GM21786 (cell line): ENCODE data around the gene MAPK12.

Experiments used
- ATAC-seq: cut with Tn5 transposase; IDR thresholded peaks from one replicate; pipeline ENCODE4 v1.9.1; 2021; ENCODE audit not compliant: unreplicated experiment

MAPK12 gene

DNA sequence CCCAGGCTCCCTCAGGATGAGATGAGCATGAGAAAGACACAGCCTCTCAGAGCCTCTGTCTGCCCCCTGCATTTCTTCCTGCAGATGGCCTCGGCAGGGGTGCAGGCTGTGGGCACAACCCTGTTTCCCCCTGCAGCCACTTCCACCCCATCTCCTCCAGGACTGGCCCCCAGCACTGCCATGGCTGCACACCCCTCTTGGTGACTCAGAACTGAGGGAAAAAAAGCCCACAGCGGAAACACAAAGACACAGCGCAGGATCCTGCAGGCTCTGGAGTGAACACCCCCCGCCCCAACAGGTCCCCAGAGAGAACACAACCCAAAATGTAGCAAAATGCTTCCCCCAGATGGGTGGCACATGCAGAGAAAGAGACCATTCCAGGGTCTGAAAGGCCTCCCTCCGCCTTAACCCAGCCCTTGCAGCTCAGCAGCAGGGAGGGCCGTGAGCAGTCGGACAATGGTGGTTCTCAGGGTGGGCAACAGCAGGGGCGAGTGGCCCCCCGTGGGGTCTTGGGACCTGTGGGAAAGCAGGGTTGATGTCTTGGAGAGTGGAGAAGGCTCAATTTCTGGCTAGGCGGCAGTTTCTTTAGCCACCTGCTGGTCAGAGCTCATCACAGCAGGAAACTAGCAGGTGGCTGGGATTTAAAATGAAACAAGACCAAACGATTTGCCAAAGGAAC is 24.6 kb downstream of the MAPK12 start:
- no peak for ATAC-seq

DNA sequence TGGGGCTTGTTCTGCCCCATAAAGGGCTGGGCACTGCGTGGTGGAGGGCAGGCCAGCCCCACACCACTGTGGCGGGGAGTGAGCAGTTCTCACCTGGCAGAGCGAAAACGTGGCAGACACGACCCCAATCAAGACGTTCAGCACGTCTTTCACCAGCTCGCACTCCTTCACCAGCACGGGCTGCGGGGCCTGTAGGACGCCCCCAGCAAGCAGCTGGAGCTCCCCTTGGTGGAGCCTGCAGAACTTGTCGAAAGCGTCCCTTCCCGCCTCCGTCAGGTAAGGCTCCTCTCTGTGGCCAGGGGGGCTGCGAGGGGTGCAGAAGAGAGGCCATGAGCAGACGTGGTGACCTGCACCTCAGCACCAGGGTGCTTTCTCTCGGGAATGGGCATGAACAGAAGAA is 28.3 kb downstream of the MAPK12 start:
- ATAC-seq: no peak

DNA sequence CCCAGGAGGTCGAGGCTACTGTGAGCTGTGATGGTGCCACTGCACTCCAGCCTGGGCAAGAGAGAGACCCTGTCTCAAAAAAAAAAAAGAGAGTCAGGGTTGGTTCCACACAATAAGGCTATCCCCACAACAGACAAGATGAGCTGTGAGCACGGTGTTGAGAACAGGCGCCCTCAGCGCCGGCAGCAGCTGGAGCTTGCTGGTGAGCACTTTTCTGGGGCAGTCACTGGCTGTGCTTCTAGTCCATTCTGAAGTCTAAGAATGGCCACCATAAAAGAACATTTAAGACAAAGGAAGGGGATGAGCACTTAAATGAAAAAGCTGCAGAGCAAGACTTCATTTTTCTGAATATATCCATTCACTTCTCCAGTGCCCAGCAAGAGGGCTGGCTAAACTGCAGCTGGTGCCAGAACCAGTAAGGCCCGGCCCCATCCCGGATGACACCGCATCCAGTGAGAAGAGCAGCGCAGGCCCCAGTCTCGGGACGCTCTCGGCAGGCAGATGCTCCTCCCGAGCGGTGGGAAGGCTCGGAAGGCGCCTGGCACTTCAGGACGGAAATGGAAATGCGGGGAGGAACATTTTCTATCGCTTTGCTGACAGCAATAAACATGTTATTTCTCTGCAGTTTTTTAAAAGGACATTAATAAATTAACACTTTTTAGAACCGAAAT is 28.9 kb downstream of the MAPK12 start:
- no peak for ATAC-seq

DNA sequence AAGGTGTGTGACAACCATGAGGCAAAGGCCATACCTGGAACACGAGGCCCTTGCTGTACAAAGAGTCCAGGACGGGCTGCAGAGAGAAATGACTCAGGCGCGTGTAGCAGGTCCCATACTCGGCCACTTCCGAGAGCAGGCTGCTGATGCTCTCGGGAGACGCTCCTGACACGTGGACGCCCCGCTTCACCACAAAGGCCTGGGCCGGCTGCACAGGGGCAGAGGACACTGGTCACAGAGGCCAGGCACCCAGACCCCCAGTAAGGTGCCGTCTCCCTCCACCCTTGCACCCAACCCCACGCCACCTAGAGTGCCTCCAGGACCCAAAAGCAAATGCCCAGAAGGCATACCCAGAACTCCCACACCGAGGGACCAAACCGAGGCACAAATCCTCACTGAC is 32.1 kb downstream of the MAPK12 start:
- ATAC-seq: no peak

DNA sequence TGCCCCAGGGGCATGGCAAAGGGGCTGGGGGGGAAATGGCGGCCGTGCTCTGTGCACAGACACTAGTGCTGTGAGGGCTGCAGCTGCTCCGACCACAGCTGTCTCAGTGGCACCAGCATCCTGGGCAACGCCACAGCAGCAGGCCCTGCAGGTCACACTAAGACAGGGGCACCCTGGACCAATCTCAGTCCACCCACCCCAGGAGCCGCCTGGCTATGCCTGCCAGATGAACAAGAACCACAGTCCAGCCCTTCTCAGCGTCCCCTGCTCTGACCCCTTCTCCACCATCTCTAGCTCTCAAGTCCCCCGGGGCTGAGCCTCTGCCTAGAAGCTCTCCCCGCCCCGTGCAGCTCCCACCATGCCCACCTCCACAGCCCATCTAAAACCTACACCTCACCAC is 33.1 kb downstream of the MAPK12 start:
- no peak for ATAC-seq

DNA sequence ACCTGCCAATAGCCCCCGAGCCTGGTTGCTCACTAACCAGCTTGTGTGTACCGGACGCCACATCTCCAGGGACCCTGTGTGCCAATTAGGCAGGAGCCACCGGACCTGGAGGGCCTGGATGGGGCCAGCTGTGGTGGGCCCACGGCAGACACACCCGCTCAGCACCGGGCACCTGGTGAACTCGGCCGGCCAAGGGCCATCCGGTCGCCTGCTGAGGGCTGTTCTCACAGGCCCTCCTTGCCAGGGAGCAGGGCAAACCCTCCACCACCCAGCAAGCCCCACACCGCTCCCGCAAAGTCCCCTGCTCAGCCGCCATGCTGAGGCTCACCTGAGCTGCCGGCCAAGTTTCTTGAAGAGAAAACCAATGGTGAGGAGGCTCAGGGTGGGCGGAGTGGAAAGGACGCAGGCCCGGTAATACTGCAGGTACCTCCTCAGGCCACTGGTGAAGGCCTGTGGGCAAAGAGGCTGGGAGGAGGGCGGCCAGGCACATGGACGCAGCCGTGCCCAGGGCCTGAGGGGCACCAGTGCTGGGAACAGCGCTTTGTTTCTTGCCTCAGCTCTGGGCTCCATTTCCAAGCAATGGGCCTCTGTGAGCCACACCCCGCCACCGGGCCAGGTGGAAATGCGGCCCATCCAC is 33.8 kb downstream of the MAPK12 start:
- no peak for ATAC-seq

DNA sequence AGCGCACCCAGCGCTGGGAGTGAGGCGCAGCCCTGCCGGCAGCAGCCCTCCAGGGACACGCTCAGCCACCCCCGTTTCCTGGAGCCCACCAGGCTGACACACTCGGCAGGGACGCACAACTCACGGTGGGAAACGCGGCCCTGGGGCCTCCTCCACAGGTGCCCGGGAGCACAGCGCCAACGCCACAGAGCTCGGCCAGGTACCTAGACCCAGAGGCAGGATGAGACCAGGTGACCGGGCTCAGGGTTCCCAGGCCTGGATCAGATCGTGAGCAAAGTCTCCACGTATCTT is 34.7 kb downstream of the MAPK12 start:
- ATAC-seq: no peak

DNA sequence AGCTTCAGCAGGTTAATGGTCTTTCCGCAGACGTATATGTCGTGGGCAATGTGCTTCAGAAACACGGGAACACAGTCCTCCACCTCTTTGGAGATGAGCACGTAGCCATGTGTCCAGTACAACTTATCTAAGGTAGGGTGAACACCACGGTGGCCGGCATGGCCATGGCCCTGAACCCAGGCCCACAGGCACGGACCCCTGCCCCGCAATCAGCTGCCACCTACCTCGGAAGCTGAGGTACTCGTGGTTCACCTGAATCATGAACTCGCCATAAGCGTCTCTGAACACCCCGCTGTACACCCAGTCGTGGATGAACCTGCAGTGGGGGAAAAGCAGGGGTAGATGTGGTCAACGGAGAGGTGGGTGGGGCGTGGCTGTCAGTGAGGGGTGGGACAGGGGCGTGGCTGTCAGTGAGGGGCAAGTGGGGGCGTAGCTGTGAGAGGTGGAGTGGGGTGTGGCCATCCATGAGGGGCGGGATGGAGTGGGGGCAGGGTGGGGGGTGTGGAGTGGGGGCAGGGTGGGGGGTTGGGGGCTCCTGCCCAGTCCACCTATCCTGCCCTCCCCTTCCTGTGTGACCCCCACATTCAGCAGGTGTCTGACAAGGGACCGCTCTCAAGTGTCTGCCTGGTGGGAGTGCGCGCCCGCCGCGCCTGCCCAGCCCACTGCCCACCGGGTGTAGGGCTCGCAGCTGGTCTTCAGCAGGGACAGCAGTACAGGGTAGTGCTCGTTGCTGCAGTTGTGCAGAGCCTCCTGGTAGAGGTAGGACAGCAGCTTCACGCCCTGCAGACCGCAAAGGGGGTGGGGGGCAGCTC is 35.2 kb downstream of the MAPK12 start:
- ATAC-seq: no peak

DNA sequence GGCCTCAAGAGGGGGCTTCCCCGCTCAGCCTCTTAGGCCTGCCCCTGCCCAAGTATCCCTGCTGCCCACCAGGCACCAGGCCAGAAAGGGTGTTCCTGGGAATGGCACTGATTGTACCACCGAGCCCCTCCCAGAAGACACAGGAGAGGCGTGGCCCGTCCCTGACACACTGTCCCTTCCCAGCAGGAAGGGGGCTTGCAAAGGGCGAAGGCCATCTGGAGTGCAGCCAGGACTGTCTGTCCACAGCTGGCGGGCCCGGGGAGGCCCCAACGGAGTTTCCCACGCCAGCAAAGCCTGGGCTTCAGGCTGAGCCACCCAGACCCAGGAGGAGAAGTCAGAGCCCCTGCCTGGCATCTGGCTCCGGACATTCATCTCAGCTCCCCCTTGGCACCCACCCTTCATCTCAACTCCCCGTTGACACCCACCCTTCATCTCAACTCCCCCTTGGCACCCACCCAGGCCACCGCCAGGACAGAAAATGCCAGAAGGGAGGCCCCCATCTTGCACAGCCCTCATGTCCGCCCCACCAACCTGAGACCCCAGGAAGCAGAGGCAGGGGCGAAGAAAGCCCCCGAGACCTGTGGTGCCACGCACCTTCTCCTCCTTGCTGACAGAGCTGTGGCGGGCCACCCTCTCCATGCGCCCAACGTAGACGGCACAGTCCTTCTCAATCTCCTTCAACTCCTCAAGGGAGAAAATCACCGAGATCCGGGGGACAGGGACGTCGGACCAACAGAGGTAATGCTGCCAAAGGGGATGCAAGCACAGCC is 36.1 kb downstream of the MAPK12 start:
- no peak for ATAC-seq

DNA sequence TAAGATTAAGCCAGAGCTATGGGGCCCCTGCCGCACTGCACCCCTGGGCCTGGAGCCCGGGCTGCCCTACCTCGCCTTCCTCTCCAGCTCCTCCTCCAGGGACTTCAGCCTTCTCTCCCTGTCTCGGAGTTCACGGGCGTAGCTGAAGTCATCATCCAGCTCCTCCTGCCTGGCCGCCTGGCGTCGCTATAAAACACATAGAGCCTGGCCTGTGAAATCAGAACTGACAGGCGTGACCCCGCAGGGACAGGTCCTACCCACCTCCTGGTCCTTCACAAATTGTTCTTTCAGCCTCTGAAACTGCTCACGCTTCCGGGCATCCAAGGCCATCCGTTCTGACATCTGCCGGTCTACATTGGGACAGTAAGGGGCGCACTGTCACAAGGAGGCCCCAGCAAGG is 37.4 kb downstream of the MAPK12 start:
- no peak for ATAC-seq

DNA sequence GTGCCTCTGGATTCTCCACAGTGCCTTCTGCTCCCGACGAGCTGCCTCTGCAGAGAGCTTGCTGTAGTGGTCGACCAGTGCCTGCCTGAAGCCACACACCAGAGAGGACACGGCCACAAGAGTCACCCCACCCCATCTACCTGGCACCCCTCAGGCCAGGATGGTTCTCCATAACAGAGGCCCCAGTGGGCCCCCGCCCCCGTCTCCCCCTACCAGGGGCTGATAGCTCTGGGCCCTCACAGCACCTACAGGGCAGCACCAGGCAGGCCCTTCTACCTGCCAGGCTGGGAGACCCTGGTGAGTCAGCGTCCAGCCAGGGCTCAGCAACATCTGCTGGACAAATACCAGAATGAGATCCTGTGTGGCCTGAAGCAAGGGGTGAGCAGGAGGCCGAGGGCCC is 39.0 kb downstream of the MAPK12 start:
- ATAC-seq: no peak

DNA sequence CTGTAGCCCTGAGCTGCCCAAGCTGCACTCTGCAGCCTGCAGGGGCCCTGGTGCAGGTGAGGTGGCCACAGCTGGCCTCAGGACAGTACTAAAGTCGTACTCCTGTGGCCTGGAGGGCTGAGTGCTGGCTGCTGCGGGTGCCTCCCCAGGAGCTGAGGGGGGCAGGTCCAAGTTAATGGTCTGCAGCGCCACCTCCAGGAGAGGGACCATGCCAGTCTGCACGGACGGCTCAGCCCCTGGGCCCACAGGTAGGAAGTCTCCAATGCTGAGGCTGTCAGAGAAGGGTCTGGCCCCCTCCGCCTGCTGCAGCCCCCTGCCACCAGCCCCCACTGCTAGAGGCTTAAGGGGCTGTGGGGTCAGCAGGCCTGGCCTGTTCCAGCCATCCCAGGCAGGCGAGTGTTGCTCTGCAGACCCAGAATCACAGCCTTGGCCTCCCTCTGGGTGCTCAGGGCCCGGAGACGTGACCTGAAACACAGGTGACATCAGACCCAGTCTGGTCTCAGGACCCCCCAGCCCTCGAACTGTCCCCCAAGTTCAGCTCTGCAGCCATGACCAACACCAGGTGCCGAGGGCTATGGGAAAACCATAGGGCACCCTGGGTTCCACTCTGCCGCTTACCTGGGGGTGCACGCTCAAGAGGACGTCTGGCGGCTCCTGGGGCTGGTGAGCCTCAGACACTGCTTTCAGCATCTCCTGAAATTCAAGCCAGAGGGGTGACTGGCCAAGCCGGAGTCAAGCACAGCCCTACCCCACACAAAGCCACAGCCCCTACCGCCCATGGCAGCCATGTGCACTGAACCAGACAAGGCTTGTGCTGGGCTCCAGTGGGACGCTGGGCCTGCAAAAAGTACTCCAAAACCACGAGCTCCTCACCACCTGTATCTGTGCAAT is 39.8 kb downstream of the MAPK12 start:
- no peak for ATAC-seq

DNA sequence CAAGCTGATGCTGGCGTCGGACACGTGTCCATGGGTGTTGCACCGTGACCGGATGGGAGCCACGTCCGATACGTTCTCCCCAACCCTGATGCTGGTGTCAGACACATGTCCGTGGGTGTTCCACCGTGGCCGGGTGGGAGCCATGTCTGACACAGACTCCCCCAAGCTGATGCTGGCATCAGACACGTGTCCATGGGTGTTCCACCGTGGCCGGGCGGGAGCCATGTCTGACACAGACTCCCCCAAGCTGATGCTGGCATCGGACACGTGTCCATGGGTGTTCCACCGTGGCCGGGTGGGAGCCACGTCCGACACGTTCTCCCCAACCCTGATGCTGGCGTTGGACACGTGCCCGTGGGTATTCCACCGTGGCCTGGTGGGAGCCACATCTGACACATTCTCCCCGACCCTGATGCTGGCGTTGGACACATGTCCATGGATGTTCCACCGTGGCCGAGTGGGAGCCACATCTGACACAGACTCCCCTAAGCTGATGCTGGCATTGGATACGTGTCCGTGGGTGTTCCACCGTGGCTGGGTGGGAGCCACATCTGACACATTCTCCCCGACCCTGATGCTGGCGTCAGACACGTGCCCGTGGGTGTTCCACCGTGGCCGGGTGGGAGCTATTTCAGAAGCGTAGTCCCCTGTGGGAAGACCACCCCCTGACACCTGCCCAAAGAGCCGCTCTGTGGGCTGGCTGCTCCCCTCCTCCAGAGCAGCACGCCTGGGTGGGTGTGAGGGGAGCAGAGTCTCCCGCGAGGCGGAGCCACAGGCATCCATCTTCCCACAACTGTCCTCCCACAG is 40.7 kb downstream of the MAPK12 start:
- ATAC-seq: no peak

DNA sequence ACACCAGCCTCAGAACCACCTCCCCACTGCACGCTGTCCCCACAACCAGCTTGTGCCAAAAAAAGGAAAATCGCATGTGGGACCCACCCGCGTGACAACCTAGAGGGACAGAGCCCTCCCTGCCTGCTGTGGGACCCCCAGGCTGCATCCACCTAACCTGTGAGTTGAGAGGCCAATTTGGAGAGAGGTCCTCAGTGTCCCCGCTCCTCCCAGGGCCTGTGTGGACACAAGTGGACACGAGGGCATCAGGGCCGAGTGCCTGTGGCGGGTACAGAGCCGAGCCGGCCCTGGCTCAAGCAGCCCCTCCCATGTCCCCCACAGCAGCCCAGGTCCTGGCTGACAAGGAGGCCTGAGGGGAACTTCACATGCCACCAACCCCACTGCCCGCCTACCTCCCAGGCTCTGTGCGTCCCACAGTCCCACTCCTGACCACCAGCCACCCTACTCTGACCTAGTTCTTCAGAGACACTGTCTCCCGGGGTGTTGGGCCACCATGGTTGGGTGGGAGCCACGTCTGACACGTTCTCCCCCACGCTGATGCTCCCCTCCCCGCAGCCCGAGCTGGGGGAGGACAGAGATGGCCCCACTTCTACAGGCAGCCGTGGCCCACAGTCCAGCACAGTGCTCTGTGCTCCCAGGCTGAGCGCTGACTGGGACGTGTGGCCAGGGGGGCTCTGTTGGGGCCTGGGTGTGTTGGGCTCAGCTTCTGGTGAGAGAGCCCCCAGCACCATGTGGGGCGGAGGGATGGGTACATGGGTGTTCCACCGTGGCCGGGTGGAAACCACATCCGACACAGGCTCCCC is 41.5 kb downstream of the MAPK12 start:
- no peak for ATAC-seq

DNA sequence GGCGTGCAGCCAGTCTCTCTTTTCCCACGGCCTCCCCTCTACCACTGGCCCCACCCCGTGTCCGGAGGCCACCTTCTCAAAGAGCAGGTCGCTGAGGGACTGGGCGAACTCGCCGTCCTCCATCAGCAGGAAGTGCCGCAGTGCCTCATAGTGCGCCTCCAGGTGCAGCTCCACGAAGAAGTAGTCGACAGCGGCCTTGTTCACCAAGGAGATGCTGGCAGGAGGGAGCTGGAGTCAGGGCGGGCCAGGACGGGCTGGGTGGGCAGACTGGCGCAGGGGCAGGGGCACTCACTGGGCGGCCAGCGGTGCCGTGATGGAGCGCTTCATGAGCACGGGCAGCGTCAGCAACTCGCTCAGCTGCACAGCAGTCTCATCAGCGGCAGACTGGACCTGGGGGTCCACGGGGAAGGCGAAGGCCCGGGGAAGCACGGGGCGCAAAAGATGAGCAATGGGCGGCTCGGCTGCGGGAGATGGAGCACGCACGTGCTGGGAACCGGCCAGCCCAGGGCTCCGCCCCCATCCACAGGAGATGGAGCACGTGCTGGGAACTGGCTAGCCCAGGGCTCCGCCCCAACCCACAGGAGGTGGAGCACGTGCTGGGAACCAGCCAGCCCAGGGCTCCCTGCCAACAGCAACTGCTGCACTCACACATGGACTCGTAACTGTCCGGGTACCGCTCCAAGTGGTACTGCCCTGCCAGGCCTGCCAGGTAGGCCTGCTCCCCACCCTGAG is 42.3 kb downstream of the MAPK12 start:
- ATAC-seq: no peak

DNA sequence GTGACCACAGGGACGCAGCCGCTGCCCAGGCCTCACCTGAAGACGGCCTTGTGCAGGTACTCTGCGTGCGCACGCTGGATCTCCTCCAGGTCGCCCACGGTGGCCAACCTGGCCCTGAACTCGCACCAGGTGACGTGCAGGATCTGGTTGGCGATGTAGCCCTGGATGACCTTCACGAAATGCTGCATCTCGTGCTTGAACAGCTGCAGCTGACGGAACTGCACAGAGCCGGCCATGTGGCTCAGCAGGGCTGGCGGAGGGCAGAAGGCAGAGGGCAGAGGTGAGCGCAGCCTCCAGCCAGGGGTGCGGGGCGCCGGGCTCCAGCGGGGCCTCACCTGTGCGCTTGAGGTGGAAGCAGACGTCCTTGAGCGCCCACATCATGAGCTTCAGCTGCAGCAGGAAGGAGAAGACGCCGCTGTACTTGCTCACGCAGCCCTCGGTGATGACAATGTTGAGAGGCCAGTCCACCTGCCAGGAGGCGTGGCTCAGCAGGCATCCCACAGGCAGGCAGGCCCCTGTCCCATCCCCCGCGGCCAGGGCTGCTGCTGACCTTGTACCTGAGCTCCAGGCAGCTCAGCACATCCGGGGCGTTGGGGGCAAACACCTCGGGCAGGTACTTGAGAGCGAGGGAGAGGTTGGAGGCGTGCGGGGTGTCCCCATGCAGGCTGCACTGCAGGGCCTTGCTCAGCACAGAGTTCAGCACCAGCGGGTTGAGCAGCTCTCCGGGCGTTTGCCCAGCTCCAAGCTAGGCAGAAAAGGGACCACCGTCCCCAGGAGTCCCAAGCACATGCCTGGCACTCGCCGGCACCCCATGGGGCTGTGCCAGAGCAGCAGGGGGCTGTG is 43.1 kb downstream of the MAPK12 start:
- ATAC-seq: no peak
